ENCODE measurements around the gene KCNMA1.

Gene KCNMA1

GRCh38 chr10:77386838-77387237 lies 250.8 kb downstream of the KCNMA1 start:
- peak in 1 of 2 experiments; percentile 30 for DNase-seq

GRCh38 chr10:77386365-77386764 lies 251.2 kb downstream of the KCNMA1 start:
- DNase-seq = no peak

- no peak for DNase-seq
Measured at GRCh38 chr10:77385315-77385714, 252.3 kb downstream of the KCNMA1 start.

- DNase-seq = no peak
Measured at GRCh38 chr10:77383861-77384553, 253.6 kb downstream of the KCNMA1 start.

GRCh38 chr10:77381750-77382149 lies 255.9 kb downstream of the KCNMA1 start:
- DNase-seq = no peak

- DNase-seq = no peak
Measured at GRCh38 chr10:77380723-77381122, 256.9 kb downstream of the KCNMA1 start.

- DNase-seq = peak; percentile 90 to 91
Measured at GRCh38 chr10:77380191-77380590, 257.4 kb downstream of the KCNMA1 start.

GRCh38 chr10:77378366-77379349 lies 258.9 kb downstream of the KCNMA1 start:
- DNase-seq = no peak

GRCh38 chr10:77377678-77378352 lies 259.8 kb downstream of the KCNMA1 start:
- no peak for DNase-seq

- no peak for DNase-seq
Measured at GRCh38 chr10:77377034-77377433, 260.6 kb downstream of the KCNMA1 start.

GRCh38 chr10:77374189-77374656 lies 263.4 kb downstream of the KCNMA1 start:
- DNase-seq = no peak

GRCh38 chr10:77371848-77372799 lies 265.5 kb downstream of the KCNMA1 start:
- DNase-seq = no peak

- no peak for DNase-seq
Measured at GRCh38 chr10:77371421-77371820, 266.2 kb downstream of the KCNMA1 start.

GRCh38 chr10:77368006-77368405 lies 269.6 kb downstream of the KCNMA1 start:
- DNase-seq = no peak

GRCh38 chr10:77363210-77363609 lies 274.4 kb downstream of the KCNMA1 start:
- DNase-seq = no peak

GRCh38 chr10:77361831-77362230 lies 275.8 kb downstream of the KCNMA1 start:
- DNase-seq = no peak

GRCh38 chr10:77361426-77361825 lies 276.2 kb downstream of the KCNMA1 start:
- DNase-seq = no peak

- no peak for DNase-seq
Measured at GRCh38 chr10:77360835-77361234, 276.8 kb downstream of the KCNMA1 start.

GRCh38 chr10:77359950-77360520 lies 277.6 kb downstream of the KCNMA1 start:
- no peak for DNase-seq

- no peak for DNase-seq
Measured at GRCh38 chr10:77359287-77359691, 278.3 kb downstream of the KCNMA1 start.

GRCh38 chr10:77358656-77359055 lies 279.0 kb downstream of the KCNMA1 start:
- no peak for DNase-seq
